ENCODE data around the gene NAT9.

NAT9 gene

DNA sequence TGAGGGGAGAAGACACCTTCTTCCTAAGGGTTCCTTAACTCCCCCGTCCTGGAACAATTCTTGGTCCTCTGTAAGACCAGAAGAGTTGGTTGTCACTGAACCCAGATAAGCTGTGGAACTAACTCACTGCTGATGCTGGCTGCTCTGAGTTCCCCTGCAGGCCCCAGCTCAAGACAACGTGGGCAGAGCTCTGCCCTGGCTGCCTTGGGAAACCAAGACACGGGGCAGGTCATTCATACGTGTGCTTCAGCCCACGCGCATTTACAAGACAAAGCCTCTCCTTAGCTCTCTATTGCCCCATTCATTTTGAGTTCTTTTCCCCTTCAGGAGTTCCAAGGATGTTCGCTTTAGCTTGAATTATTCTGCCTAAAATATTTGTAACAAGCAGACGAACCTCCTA, 3.4 kb upstream of the NAT9 start:
- DNase-seq = peak; percentile 76

- DNase-seq = peak; percentile 80
These were observed 2.8 kb upstream of the NAT9 start for GRCh38 chr17:74778960-74779359.

DNA sequence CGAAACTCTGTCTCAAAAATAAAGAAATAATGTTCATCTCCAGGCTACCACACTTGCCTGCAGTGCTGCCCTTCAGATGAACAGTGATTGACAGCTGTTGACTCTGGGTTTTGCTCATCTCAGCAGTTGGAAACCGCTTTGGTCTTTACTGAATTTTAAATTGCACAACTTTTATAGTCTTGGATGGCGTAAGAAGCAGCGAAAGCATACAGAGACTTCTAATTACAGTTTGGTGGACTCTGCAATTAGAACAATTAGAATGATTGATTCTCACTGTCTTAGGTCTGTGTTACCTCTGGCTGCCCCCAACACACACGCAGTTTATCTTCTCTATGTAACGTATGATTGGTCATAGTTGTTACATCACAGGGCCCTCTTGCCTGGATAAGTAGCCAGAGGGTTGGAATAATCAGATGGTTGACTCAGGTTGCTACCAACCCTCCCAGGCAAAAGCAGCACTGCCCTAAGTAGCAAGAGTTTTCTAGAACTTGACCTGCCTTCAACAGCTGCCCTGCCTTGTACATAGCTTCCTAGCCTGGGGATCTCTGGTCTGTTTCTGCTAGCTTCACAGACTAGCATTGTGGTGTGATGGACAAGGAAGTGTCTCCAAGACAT, 1.9 kb upstream of the NAT9 start:
- peak; percentile 68 for DNase-seq

DNA sequence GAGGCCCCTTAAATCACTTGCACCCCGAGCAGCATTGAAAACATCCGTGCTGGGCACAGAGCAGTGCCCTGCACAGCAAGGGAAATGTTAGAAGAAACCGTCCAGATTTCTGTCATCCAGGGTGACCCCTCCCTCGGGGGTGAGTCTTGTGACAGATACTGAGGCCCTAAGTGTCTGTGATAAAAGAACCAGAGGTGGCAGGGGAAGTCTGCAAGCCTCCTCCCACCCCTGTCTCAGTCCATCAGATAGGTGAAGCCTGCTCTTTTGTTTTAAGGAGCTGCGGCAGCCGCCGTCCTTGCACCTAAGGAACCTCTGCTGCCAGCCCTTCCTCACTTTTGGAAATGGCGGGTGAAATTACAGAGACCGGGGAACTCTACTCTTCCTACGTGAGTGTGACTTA, 845 bp upstream of the NAT9 start:
- DNase-seq = peak; percentile 21

- DNase-seq = peak; percentile 15
These were observed 619 bp downstream of the NAT9 start for GRCh38 chr17:74775409-74776043.

- no peak for DNase-seq
These were observed 2.3 kb downstream of the NAT9 start for GRCh38 chr17:74773871-74774286.

DNA sequence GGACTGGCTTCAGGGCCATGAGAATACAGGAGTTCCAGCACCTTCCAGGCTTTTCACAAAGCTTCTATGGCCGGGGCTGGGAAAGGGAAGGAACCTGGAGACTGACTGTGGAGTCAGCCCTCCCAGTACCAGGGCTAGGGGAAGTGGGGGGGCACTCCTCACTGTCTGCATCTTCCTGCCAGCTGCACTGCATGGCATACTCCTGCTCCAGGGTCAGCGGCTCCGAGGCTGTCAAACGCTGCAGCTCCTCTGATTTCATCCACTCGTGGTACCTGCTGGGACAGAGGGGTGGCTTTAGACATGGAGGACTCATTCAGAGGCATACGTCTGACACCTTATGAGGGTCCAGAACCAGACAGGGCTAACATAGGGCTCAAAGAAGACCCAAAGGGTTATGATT, 2.7 kb downstream of the NAT9 start:
- no peak for DNase-seq

DNA sequence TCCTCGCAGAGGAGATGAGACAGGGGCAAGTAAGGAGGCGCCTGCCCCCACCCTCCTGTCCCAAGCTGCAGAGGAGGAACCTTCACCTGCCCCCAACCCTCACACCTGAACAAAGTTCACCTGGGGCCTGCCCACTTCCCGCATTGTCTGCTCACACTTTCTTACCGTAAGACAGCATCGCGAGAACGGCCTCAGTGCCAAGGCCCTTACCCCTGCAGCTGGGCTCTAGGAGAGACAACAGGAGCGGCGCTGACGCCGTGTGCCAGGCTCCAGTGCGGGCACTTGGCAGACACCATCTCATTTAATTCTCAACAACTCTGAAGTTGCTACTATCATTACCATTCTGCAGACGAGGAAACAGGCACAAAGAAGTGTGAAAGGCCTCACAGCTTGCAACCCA, 4.1 kb downstream of the NAT9 start:
- no peak for DNase-seq

GRCh38 chr17:74771319-74771914, 4.7 kb downstream of the NAT9 start:
- DNase-seq = no peak

DNA sequence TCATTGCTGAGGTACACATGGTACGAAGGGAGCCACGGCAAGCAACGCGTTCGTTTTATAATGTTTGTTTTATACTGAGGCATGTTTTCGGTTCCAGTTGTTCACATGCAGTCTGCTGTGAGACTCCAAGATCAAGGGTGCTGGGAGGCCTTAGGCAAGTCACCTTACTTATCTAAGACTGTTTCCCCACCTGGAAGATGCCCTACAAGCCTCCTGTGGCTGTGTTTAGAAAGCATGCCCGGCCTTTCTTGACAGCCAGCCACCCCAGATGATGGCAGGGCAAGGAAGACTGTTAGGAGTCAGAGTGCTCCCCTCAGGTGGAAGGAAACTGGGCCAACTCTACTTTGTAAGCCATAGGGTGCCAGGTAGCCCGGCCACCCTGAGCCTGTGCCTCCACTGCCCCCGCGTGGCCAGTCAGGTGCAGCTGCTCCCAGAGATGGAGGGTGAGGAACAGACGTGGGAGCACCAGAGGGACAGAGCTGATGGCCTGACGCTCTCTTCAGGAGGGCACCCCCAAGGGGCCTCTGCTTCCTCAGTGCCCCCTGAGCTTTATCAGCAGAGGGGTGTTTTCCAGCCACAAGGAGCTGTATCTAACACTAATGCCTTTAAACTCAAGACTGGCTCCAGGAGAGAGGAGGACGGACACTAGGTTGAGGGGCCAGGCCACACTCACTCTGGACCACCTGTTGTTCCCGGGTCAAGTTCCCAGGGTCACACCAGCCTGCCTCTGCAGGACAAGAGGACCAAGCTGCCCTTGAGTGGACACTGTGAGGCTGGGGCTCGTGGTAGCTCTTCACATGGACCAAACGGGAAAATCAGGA, 5.4 kb downstream of the NAT9 start:
- peak; percentile 48 for DNase-seq

DNA sequence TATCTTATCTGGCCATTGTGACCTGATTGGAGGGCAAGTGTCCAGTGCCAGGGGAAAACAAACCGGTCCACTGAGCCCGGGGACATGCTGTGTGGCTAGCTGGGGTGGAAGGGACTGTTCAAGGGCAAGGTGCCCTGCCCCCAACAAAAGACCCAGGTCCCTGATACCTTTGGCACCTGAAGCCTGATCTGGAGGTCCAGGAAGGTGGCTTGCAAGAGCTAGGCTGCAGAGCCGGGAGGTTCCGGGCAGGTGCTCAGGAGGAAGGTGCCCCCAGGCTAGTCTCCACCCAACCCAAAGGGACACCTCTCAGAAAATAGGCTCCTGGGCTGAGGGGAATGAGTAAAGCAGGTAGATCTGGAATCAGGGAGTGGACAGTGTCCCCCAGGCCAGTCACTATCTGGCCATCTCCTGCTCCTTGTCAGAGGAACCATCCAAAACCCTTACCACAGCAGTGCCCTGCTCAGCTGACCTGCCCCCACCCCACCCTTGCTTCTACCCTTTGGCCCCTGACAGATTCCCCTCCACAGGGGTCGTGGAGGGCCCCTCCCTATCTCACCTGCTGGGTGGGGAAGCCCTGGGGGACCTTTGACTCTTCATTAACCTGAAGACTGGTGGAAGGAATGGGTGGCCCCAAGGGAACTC, 6.2 kb downstream of the NAT9 start:
- no peak for DNase-seq

DNA sequence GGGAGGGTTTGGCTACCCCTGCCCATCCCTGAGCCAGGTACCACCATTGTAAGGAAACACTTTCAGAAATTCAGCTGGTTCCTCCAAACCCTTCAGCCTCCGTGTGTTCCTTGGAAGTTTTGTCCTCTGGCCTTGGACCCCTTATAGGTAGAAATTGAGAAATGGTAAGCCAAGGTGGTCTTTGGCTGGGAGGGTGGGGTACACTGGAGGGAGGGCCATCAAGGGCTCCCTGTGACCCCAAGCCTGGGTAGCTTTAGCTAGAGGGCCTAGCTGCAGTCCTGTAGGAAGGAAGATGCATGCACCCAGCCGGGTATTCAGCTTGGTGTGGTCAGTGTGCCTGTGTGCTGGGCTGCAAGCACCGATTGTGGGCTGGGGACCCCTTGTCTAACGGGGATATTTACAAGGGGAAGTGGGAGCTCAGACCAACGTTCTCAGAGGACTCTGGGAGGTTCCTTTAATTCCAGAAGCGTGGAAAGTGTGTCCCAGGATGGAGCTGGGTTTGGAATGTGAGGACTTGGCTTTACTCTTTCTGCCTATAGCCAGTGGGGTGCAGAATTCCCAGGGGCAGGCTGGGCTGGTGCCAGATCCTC, 6.8 kb downstream of the NAT9 start:
- DNase-seq = no peak

DNA sequence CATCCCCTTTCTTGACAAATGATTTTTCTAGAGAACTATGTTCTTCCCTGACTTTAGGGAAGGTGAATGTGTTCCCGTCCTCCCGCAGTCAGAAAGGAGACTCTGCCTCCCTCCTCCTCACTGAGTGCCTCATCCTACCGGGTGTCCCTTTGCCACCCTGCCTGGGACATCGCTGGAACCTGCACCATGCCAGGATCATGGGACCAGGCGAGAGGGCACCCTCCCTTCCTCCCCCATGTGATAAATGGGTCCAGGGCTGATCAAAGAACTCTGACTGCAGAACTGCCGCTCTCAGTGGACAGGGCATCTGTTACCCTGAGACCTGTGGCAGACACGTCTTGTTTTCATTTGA, 7.4 kb downstream of the NAT9 start:
- DNase-seq = no peak

GRCh38 chr17:74768069-74768762, 7.9 kb downstream of the NAT9 start:
- no peak for DNase-seq

DNA sequence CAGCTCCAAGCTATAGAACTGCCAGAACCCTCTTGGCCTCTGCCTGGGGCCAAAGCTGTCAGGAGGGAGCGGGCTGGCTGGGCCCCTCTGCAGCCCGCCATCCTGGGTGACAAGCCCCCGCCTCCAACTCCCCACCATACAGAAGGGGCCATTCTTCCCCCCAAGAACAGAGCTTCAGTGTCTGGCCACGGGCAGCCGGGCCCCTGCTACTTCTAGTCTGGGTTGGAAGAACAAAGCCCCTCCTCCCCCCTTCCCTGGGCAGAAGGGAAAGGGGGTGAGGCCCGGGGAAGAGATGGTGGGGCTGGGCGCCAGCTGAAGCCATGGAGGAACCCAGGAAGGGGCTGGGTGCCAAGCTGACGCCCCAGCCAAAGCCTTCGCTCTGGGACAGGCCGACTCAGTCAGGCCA, 9.0 kb downstream of the NAT9 start:
- no peak for DNase-seq

- DNase-seq = no peak
These were observed 9.7 kb downstream of the NAT9 start for GRCh38 chr17:74766413-74766812.

DNA sequence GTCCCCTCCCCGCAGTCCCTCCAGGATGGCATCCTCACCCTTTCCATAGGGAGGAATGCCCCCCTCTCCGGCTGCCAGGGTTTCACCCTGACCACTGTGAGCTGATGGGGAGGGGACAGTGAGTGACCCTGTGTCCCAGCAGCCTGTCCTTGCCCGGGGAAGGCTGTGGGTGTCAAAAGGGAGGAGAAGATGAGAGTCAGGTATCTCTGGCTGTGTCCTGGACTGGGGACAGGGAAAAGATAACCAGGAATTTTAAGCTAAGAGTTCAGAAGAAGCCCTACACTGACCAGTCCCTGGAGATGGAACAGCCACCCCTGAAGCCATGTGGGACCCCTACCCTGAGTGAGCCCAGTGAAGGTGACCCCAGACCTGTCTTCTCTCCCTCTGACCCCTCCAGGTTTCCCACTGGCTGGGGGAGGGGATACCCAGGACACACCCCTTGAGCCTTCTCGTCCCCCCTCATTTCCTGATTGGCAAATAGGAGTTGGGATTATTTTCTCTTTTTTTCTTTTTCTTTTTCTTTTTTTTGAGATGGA, 11.3 kb downstream of the NAT9 start:
- no peak for DNase-seq

GRCh38 chr17:74763565-74764387, 12.4 kb downstream of the NAT9 start:
- no peak for DNase-seq

- DNase-seq = no peak
These were observed 14.2 kb downstream of the NAT9 start for GRCh38 chr17:74761931-74762330.

GRCh38 chr17:74761419-74761818, 14.7 kb downstream of the NAT9 start:
- DNase-seq = no peak

All from inflammatory macrophage treated with lipopolysaccharide for 4 hours (primary cell).